HCT116 (cell line): ENCODE measurements around the gene PRKCD. TPM values are rescaled to one million over a fixed set of nuclear protein-coding genes. Genes with fewer than 3 reads are reported as not detected.

Experiments
- ATAC-seq: fragments of 200-7000 bp; cut with Tn5 transposase; 2 replicates; pipeline ENCODE4 v1.9.1; 2020; ENCODE audit warnings: mild to moderate bottlenecking, moderate library complexity
- BruUV-seq: library from RNA; stranded (reverse); fragments of 400-500 nt; replicated peaks from 2 replicates; lab custom pipeline; 2021; lab: Mats Ljungman, UMichigan
- CTCF ChIA-PET: fragments of 300-600 bp; sonication (Branson Sonifier 250); formaldehyde crosslinking; loops from one replicate; lab custom pipeline; 2021; ENCODE audit warnings: antibody characterized with exemption; lab: Charles Lee
- POLR2A ChIA-PET: fragments of 300-600, 350-600 bp; sonication (Branson Sonifier 250); formaldehyde crosslinking; loops from one replicate; lab custom pipeline; 2021; ENCODE audit warnings: antibody characterized with exemption; lab: Charles Lee
- RAD21 ChIA-PET, 2 experiments: fragments of 300-600 bp; sonication (Branson Sonifier 250); formaldehyde crosslinking; loops; one replicate each; lab custom pipeline; 2023; ENCODE audit warnings: low total read pairs in 2 of 2; ENCODE audit not compliant: uncharacterized antibody in 2 of 2, unreplicated experiment in 2 of 2, low non-redundant PET in 1 of 2; lab: Charles Lee
- DNase-seq: peaks from one replicate; pipeline ENCODE4 v3.0.0-alpha.2; 2010; ENCODE audit warnings: low read depth, low spot score
- H2AFZ ChIP-seq: fragments of 200-600 bp; shearing (Covaris generic), sonication (generic); 2 replicates; pipeline ENCODE4 v1.6.1; 2017; ENCODE audit warnings: low read depth, mixed run types, mixed read lengths, antibody characterized with exemption, low read length; ENCODE audit not compliant: poor library complexity, severe bottlenecking
- H3K27ac ChIP-seq: 2 replicates; pipeline ENCODE4 v1.5.1; 2012; ENCODE audit warnings: low read depth, low read length
- H3K27me3 ChIP-seq: fragments of 200-600 bp; sonication (generic); 2 replicates; pipeline ENCODE4 v1.6.1; 2016; ENCODE audit warnings: mixed run types, low read length, mixed read lengths; ENCODE audit not compliant: insufficient read depth
- H3K36me3 ChIP-seq, 2 experiments: fragments of 200-500 bp in 1 of 2; fragments of 200-600 bp in 1 of 2; sonication (Bioruptor generic) in 1 of 2; sonication (generic) in 1 of 2; 2 replicates each; pipeline versions ENCODE4 v1.5.1 to v1.6.1; 2014 to 2016; ENCODE audit warnings: low read length in 2 of 2, inconsistent platforms in 1 of 2, mixed read lengths in 1 of 2, mixed run types in 1 of 2; ENCODE audit not compliant: insufficient read depth in 2 of 2, control insufficient read depth in 1 of 2
- H3K4me1 ChIP-seq, 2 experiments: fragments of 200-600 bp in 1 of 2; sonication (generic) in 1 of 2; 2 replicates each; pipeline versions ENCODE4 v1.5.1 to v1.6.1; 2012 to 2017; ENCODE audit warnings: low read length in 2 of 2, inconsistent platforms in 1 of 2, mild to moderate bottlenecking in 1 of 2, mixed read lengths in 1 of 2, mixed run types in 1 of 2, moderate library complexity in 1 of 2; ENCODE audit not compliant: insufficient read depth in 2 of 2, control insufficient read depth in 1 of 2
- H3K4me2 ChIP-seq: fragments of 200-600 bp; sonication (generic); 2 replicates; pipeline ENCODE4 v1.6.1; 2017; ENCODE audit warnings: mixed run types, low read length, mixed read lengths
- H3K4me3 ChIP-seq, 2 experiments: fragments of 200-600 bp in 1 of 2; sonication (generic) in 1 of 2; replicated peaks in 1 of 2; 2 replicates each; pipeline ENCODE4 v1.5.1; 2011 to 2016; ENCODE audit warnings: low read length in 2 of 2, control low read depth in 1 of 2, low read depth in 1 of 2, mild to moderate bottlenecking in 1 of 2, mixed read lengths in 1 of 2, mixed run types in 1 of 2
- H3K79me2 ChIP-seq: fragments of 200-600 bp; sonication (generic); 2 replicates; pipeline ENCODE4 v1.6.1; 2017; ENCODE audit warnings: mild to moderate bottlenecking, mixed run types, low read length, moderate library complexity, mixed read lengths; ENCODE audit not compliant: insufficient read depth
- H3K9ac ChIP-seq: fragments of 200-600 bp; sonication (generic); 2 replicates; pipeline ENCODE4 v1.6.1; 2016; ENCODE audit warnings: low read length, mixed read lengths
- H3K9me2 ChIP-seq: fragments of 200-600 bp; sonication (generic), shearing (Covaris generic); 2 replicates; pipeline ENCODE4 v1.6.1; 2017; ENCODE audit warnings: mixed run types, mild to moderate bottlenecking, moderate library complexity; ENCODE audit not compliant: insufficient read depth
- H3K9me3 ChIP-seq, 2 experiments: fragments of 200-500 bp in 1 of 2; fragments of 200-600 bp in 1 of 2; sonication (Bioruptor generic) in 1 of 2; sonication (generic) in 1 of 2; 2 replicates each; pipeline ENCODE4 v1.6.1; 2014 to 2017; ENCODE audit warnings: low read length in 2 of 2, mixed read lengths in 2 of 2, inconsistent platforms in 1 of 2, low read depth in 1 of 2, mild to moderate bottlenecking in 1 of 2, mixed run types in 1 of 2, moderate library complexity in 1 of 2; ENCODE audit not compliant: control insufficient read depth in 1 of 2, insufficient read depth in 1 of 2
- H4K20me1 ChIP-seq: fragments of 200-600 bp; sonication (generic), shearing (Covaris generic); 2 replicates; pipeline ENCODE4 v1.6.1; 2017; ENCODE audit warnings: mixed run types, mild to moderate bottlenecking, moderate library complexity; ENCODE audit not compliant: insufficient read depth
- ATF3 ChIP-seq: IDR thresholded peaks from 2 replicates; pipeline ENCODE4 v1.6.1; 2012
- CBX3 ChIP-seq: IDR thresholded peaks from 2 replicates; pipeline ENCODE4 v1.6.1; 2012; ENCODE audit warnings: low read depth
- CEBPB ChIP-seq: IDR thresholded peaks from 2 replicates; pipeline ENCODE4 v1.6.1; 2012; ENCODE audit warnings: low read depth
- ELF1 ChIP-seq: IDR thresholded peaks from 2 replicates; pipeline ENCODE4 v1.6.1; 2012; ENCODE audit warnings: low read depth, borderline replicate concordance
- EZH2phosphoT487 ChIP-seq: fragments of 200-600 bp; IDR thresholded peaks from 2 replicates; pipeline ENCODE4 v1.6.1; 2018; ENCODE audit warnings: antibody characterized with exemption, borderline replicate concordance
- FOSL1 ChIP-seq: IDR thresholded peaks from 2 replicates; pipeline ENCODE4 v1.6.1; 2012; ENCODE audit warnings: low read depth
- JUND ChIP-seq: IDR thresholded peaks from 2 replicates; pipeline ENCODE4 v1.6.1; 2012
- MAX ChIP-seq: IDR thresholded peaks from 2 replicates; pipeline ENCODE4 v1.6.1; 2012
- POLR2A ChIP-seq: IDR thresholded peaks from 2 replicates; pipeline ENCODE4 v1.7.0; 2011; ENCODE audit warnings: borderline replicate concordance; ENCODE audit not compliant: insufficient read depth, insufficient read length; ENCODE audit errors: extremely low read depth
- RAD21 ChIP-seq: IDR thresholded peaks from 2 replicates; pipeline ENCODE4 v1.6.1; 2012; ENCODE audit warnings: low read depth, mild to moderate bottlenecking
- SIN3A ChIP-seq: IDR thresholded peaks from 2 replicates; pipeline ENCODE4 v1.6.1; 2012; ENCODE audit warnings: low read depth
- SP1 ChIP-seq: IDR thresholded peaks from 2 replicates; pipeline ENCODE4 v1.6.1; 2012; ENCODE audit warnings: low read depth
- SRF ChIP-seq: IDR thresholded peaks from 2 replicates; pipeline ENCODE4 v1.6.1; 2012; ENCODE audit warnings: low read depth
- TCF7L2 ChIP-seq: IDR thresholded peaks from 2 replicates; pipeline ENCODE4 v1.7.0; 2011; ENCODE audit warnings: borderline replicate concordance, inconsistent platforms; ENCODE audit not compliant: insufficient read depth, insufficient read length; ENCODE audit errors: extremely low read depth
- YY1 ChIP-seq: IDR thresholded peaks from 2 replicates; pipeline ENCODE4 v1.6.1; 2011; ENCODE audit warnings: low read length, low read depth, moderate library complexity, mild to moderate bottlenecking; ENCODE audit not compliant: insufficient replicate concordance; ENCODE audit errors: extremely low read depth
- ZFX ChIP-seq: fragments of 450-650 bp; IDR thresholded peaks from 2 replicates; pipeline ENCODE4 v1.6.1; 2017
- intact Hi-C: fragments of 100-400 bp; cut with micrococcal nuclease; formaldehyde crosslinking; loops from 2 replicates; pipeline ENCODE4 v1.10.0; 2022
- total RNA-seq: library from RNA; stranded (reverse); gene quantifications from one replicate; pipeline ENCODE4 v1.2.1, GENCODE V29; 2021; ENCODE audit not compliant: unreplicated experiment

The PRKCD gene
- total RNA-seq, 1 experiment from 2014 or later, result 34.4 TPM

GRCh38 chr3:53151465-53151864 is 9.5 kb upstream of the PRKCD start:
- Histone ChIP-seq H3K27ac (no peak overlapping the region), H3K4me2 (no peak overlapping the region), H3K4me3 (no peak overlapping the region), H2AFZ (no peak overlapping the region), H3K27me3 (no peaks in the 10 kb centered on the region), H3K9ac (no peak overlapping the region), H3K79me2 (no peaks in the 10 kb centered on the region), H4K20me1 (no peaks in the 10 kb centered on the region), H3K9me2 (no peaks in the 10 kb centered on the region), H3K9me3 (no peaks in the 10 kb centered on the region), H3K4me1 (peaks cover 22 to 37% of the 10 kb centered on the region in 2 experiments), H3K36me3 (no peaks in the 10 kb centered on the region)
- intact Hi-C loops, result no loop called here
- no peak for ATAC-seq
- no TSS peak for BruUV-seq
- DNase-seq, result no peak
- CTCF ChIA-PET, result no interaction called here
- RAD21 ChIA-PET, result no interaction called here
- POLR2A ChIA-PET, result no interaction called here
- TF ChIP-seq RAD21 (no peak), EZH2phosphoT487 (no peak), ELF1 (no peak), SIN3A (no peak), ATF3 (no peak)

GRCh38 chr3:53151870-53152660 is 8.9 kb upstream of the PRKCD start:
- peaks cover 27 to 42% of the 10 kb centered on the region in 2 experiments for H3K4me1 ChIP-seq
- no peaks in the 10 kb centered on the region for H3K36me3 ChIP-seq
- no peak for ATAC-seq
- H3K27me3 ChIP-seq, result no peaks in the 10 kb centered on the region
- H4K20me1 ChIP-seq, result no peaks in the 10 kb centered on the region
- no peaks in the 10 kb centered on the region for H3K9me2 ChIP-seq
- no peak overlapping the region for H3K9ac ChIP-seq
- CTCF ChIA-PET, result no interaction called here
- TF ChIP-seq SIN3A (no peak), CBX3 (no peak), TCF7L2 (no peak), SRF (no peak), MAX (no peak), ZFX (no peak), ELF1 (no peak), ATF3 (no peak), POLR2A (no peak), CEBPB (no peak), YY1 (no peak), JUND (no peak), SP1 (no peak), EZH2phosphoT487 (no peak), FOSL1 (no peak)
- no peaks in the 10 kb centered on the region for H3K79me2 ChIP-seq
- H2AFZ ChIP-seq, result no peak overlapping the region
- RAD21 ChIA-PET, result no interaction called here
- H3K27ac ChIP-seq, result no peak overlapping the region
- POLR2A ChIA-PET, result no interaction called here
- no peak for DNase-seq
- H3K4me2 ChIP-seq, result no peak overlapping the region
- no peaks in the 10 kb centered on the region for H3K9me3 ChIP-seq
- intact Hi-C loops, result no loop called here
- no peak overlapping the region for H3K4me3 ChIP-seq
- BruUV-seq, result no TSS peak
